HEK293 (cell line): ENCODE results near the gene HSDL2.

Experiments used
- CTCF ChIA-PET: fragments of 350-600 bp; formaldehyde crosslinking; extraction: SDS; loops from one replicate; lab custom pipeline; 2021; ENCODE audit warnings: antibody characterized with exemption; lab: Yijun Ruan, JAX
- POLR2A ChIA-PET: fragments of 300-600 bp; formaldehyde crosslinking; extraction: SDS; loops from one replicate; lab custom pipeline; 2020; ENCODE audit warnings: antibody characterized with exemption, inconsistent platforms; lab: Yijun Ruan, JAX
- H3K27ac ChIP-seq: fragments of 200-500 bp; sonication (Bioruptor generic); 2 replicates; pipeline ENCODE4 v1.5.1; 2014; ENCODE audit warnings: low read depth, low read length, control low read depth, inconsistent platforms; ENCODE audit errors: extremely low read depth
- H3K36me3 ChIP-seq, 2 experiments: fragments of 200-500 bp in 1 of 2; sonication (Bioruptor generic) in 1 of 2; 1 replicate in 1 of 2; 2 replicates in 1 of 2; pipeline ENCODE4 v1.5.1; 2014 to 2017; ENCODE audit warnings: inconsistent platforms in 2 of 2, low read length in 2 of 2; ENCODE audit not compliant: control insufficient read depth in 2 of 2, insufficient read depth in 1 of 2
- H3K4me1 ChIP-seq: fragments of 200-500 bp; sonication (Bioruptor generic); 2 replicates; pipeline ENCODE4 v1.5.1; 2014; ENCODE audit warnings: mild to moderate bottlenecking, low read length, inconsistent platforms; ENCODE audit not compliant: control insufficient read depth, insufficient read depth
- H3K4me3 ChIP-seq: 2 replicates; pipeline ENCODE4 v1.5.1; 2011; ENCODE audit warnings: low read depth, mild to moderate bottlenecking, control low read depth, low read length, moderate library complexity
- H3K9me3 ChIP-seq: fragments of 200-500 bp; sonication (Bioruptor generic); 2 replicates; pipeline ENCODE4 v1.5.1; 2014; ENCODE audit warnings: low read depth, low read length, inconsistent platforms; ENCODE audit not compliant: control insufficient read depth, insufficient read depth
- BCL6B ChIP-seq: fragments of 450-650 bp; formaldehyde crosslinking; IDR thresholded peaks from 2 replicates; pipeline ENCODE4 v1.5.1; 2017; ENCODE audit warnings: missing biosample characterization, missing genetic modification characterization
- EGR2 ChIP-seq: fragments of 450-650 bp; formaldehyde crosslinking; IDR thresholded peaks from 2 replicates; pipeline ENCODE4 v1.5.1; 2016; ENCODE audit warnings: low read depth, missing biosample characterization, missing genetic modification characterization
- KLF10 ChIP-seq: fragments of 450-650 bp; IDR thresholded peaks from 2 replicates; pipeline ENCODE4 v1.5.1; 2018; ENCODE audit warnings: missing biosample characterization, mild to moderate bottlenecking, missing genetic modification characterization
- PATZ1 ChIP-seq: fragments of 450-650 bp; formaldehyde crosslinking; IDR thresholded peaks from 2 replicates; pipeline ENCODE4 v1.5.1; 2016; ENCODE audit warnings: missing biosample characterization, missing genetic modification characterization
- PRDM1 ChIP-seq: fragments of 450-650 bp; formaldehyde crosslinking; IDR thresholded peaks from 2 replicates; pipeline ENCODE4; 2016; ENCODE audit warnings: missing biosample characterization, missing genetic modification characterization
- PRDM6 ChIP-seq: fragments of 450-650 bp; formaldehyde crosslinking; IDR thresholded peaks from 2 replicates; pipeline ENCODE4 v1.5.1; 2017; ENCODE audit warnings: missing biosample characterization, missing genetic modification characterization
- REPIN1 ChIP-seq: fragments of 450-650 bp; formaldehyde crosslinking; IDR thresholded peaks from 2 replicates; pipeline ENCODE4 v1.5.1; 2017; ENCODE audit warnings: missing biosample characterization, missing genetic modification characterization, low read depth
- SCRT1 ChIP-seq: fragments of 450-650 bp; formaldehyde crosslinking; IDR thresholded peaks from 2 replicates; pipeline ENCODE4 v1.5.1; 2016; ENCODE audit warnings: missing biosample characterization, missing genetic modification characterization, borderline replicate concordance
- SCRT2 ChIP-seq: fragments of 450-650 bp; formaldehyde crosslinking; IDR thresholded peaks from 2 replicates; pipeline ENCODE4 v1.5.1; 2016; ENCODE audit warnings: missing biosample characterization, missing genetic modification characterization
- SETDB1 ChIP-seq: IDR thresholded peaks from one replicate; pipeline ENCODE4 v1.6.1; 2017; ENCODE audit warnings: mild to moderate bottlenecking, low read length, moderate library complexity, mixed read lengths; ENCODE audit not compliant: insufficient read length
- ZNF112 ChIP-seq: fragments of 450-650 bp; formaldehyde crosslinking; IDR thresholded peaks from 2 replicates; pipeline ENCODE4 v1.5.0; 2017; ENCODE audit warnings: missing biosample characterization, missing genetic modification characterization
- ZNF132 ChIP-seq: fragments of 450-650 bp; formaldehyde crosslinking; IDR thresholded peaks from 2 replicates; pipeline ENCODE4 v1.5.1; 2017; ENCODE audit warnings: missing biosample characterization, missing genetic modification characterization, borderline replicate concordance
- ZNF23 ChIP-seq: fragments of 450-650 bp; formaldehyde crosslinking; IDR thresholded peaks from 2 replicates; pipeline ENCODE4 v1.5.1; 2016; ENCODE audit warnings: missing biosample characterization, missing genetic modification characterization, borderline replicate concordance
- ZNF394 ChIP-seq: fragments of 450-650 bp; formaldehyde crosslinking; IDR thresholded peaks from 2 replicates; pipeline ENCODE4 v1.5.1; 2016; ENCODE audit warnings: missing biosample characterization, missing genetic modification characterization, mild to moderate bottlenecking, moderate library complexity, borderline replicate concordance
- ZNF473 ChIP-seq: fragments of 450-650 bp; formaldehyde crosslinking; IDR thresholded peaks from 2 replicates; pipeline ENCODE4 v1.5.1; 2017; ENCODE audit warnings: missing biosample characterization, missing genetic modification characterization
- ZNF510 ChIP-seq: fragments of 450-650 bp; formaldehyde crosslinking; IDR thresholded peaks from 2 replicates; pipeline ENCODE4 v1.5.1; 2018; ENCODE audit warnings: mild to moderate bottlenecking, missing genetic modification characterization, missing biosample characterization; ENCODE audit not compliant: insufficient replicate concordance
- ZNF514 ChIP-seq: fragments of 450-650 bp; formaldehyde crosslinking; IDR thresholded peaks from 2 replicates; pipeline ENCODE4 v1.5.1; 2016; ENCODE audit warnings: missing biosample characterization, missing genetic modification characterization
- ZNF600 ChIP-seq: fragments of 450-650 bp; formaldehyde crosslinking; IDR thresholded peaks from 2 replicates; pipeline ENCODE4 v1.5.1; 2016; ENCODE audit warnings: missing biosample characterization, missing genetic modification characterization
- ZNF670 ChIP-seq: fragments of 450-650 bp; formaldehyde crosslinking; IDR thresholded peaks from 2 replicates; pipeline ENCODE4 v1.5.1; 2016; ENCODE audit warnings: missing biosample characterization, missing genetic modification characterization, low read depth
- ZNF768 ChIP-seq: fragments of 450-650 bp; formaldehyde crosslinking; IDR thresholded peaks from 2 replicates; pipeline ENCODE4 v1.5.1; 2018; ENCODE audit warnings: missing biosample characterization, mild to moderate bottlenecking, missing genetic modification characterization
- ZSCAN30 ChIP-seq: fragments of 450-650 bp; IDR thresholded peaks from 2 replicates; pipeline ENCODE4 v1.5.1; 2018; ENCODE audit warnings: missing biosample characterization, mild to moderate bottlenecking, missing genetic modification characterization, moderate library complexity
- TF ChIP-seq, protein P1 (sequence below): fragments of 450-650 bp; formaldehyde crosslinking; IDR thresholded peaks from 2 replicates; pipeline ENCODE4 v1.5.1; 2016; ENCODE audit warnings: missing biosample characterization, missing genetic modification characterization
- TF ChIP-seq, protein P2 (sequence below): fragments of 450-650 bp; formaldehyde crosslinking; IDR thresholded peaks from 2 replicates; pipeline ENCODE4 v1.5.1; 2017; ENCODE audit warnings: missing biosample characterization, missing genetic modification characterization

Gene HSDL2

DNA sequence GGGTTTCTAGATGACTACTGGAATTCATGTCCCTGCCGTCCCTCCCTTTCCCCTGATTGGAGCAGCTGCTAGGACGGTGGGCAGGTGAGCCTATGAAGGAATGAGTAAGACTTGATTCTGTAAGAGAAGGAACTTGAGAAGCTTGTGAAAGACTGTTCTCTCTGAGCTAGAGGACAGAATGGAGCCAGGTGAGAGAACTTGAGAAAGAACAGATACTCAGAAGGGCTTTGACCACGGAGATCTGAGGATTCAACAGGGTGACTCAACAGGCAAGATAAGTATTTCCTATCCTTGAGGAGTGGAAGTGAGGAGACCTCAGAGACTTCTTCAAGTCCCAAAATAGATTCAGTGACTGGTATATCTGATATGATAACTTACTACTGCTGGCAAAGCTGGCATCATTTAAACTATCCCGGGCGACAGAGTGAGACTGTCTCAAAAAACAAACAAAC is 41.9 kb downstream of the HSDL2 start:
- peaks cover 0 to 23% of the 10 kb centered on the region in 2 experiments; a peak in 2 of 3 replicates for H3K36me3 ChIP-seq
- H3K4me3 ChIP-seq = no peak overlapping the region
- TF ChIP-seq SCRT2 (tag by site-specific recombination) (0 out of 2 replicates have a peak, but pooled peaks have one; percentile 31), ZNF132 (tag by site-specific recombination) (no peak), ZNF768 (no peak), EGR2 (no peak), REPIN1 (no peak)
- no peaks in the 10 kb centered on the region for H3K4me1 ChIP-seq
- no peaks in the 10 kb centered on the region for H3K9me3 ChIP-seq
- POLR2A ChIA-PET = no interaction called here
- CTCF ChIA-PET = no interaction called here
- no peak overlapping the region for H3K27ac ChIP-seq

GRCh38 chr9:112422417-112423148 is 42.7 kb downstream of the HSDL2 start:
- Histone ChIP-seq H3K27ac (no peak overlapping the region), H3K9me3 (no peaks in the 10 kb centered on the region), H3K4me1 (no peaks in the 10 kb centered on the region), H3K36me3 (peaks cover 0 to 23% of the 10 kb centered on the region in 2 experiments; a peak in 2 of 3 replicates), H3K4me3 (no peak overlapping the region)
- TF ChIP-seq PRDM1 (tag by site-specific recombination) = no peak
- no peak for TF ChIP-seq ZNF473
- no peak for TF ChIP-seq SCRT1
- TF ChIP-seq ZNF670 = no peak
- no peak for TF ChIP-seq PRDM6 (tag by site-specific recombination)
- ChIA-PET POLR2A (no interaction called here), CTCF (no interaction called here)

DNA sequence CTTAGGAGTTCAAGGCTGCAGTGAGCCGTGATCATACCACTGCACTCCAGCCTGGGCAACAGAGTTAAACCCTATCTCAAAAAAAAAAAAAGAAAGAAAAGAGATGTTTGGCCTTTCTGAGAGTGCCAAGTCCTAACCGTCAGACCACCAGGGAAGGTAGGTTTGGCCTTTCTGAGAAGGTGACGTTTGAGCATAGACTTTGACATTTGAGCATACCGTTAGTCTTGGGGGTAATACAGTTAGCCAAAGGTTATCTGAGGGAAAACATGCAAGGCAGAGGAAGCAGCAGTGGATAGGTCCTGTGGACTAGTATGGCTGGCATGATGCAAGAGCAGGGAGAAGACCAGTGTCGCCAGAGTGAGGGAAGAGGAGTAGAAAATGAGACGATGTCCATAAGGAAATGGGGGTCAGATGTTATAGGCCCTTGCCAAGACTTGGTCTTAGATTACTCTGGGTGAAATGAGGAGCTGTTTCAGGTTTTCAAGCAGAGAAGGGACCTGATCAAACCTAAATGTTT is 50.2 kb downstream of the HSDL2 start:
- Histone ChIP-seq H3K9me3 (no peaks in the 10 kb centered on the region), H3K36me3 (peaks cover 0 to 11% of the 10 kb centered on the region in 2 experiments; a peak in 2 of 3 replicates), H3K4me1 (no peaks in the 10 kb centered on the region), H3K27ac (no peak overlapping the region), H3K4me3 (no peak overlapping the region)
- ChIA-PET CTCF (no interaction called here), POLR2A (no interaction called here)
- TF ChIP-seq ZNF112 (no peak), SETDB1 (no peak), ZSCAN30 (tag by site-specific recombination) (no peak), ZNF394 (tag by site-specific recombination) (no peak), ZNF514 (tag by site-specific recombination) (no peak), KLF10 (tag by site-specific recombination) (no peak), ZNF23 (tag by site-specific recombination) (no peak), ZNF600 (tag by site-specific recombination) (no peak), ZNF510 (tag by site-specific recombination) (no peak), BCL6B (tag by site-specific recombination) (no peak), PATZ1 (no peak)
- TF ChIP-seq, protein P1, sequence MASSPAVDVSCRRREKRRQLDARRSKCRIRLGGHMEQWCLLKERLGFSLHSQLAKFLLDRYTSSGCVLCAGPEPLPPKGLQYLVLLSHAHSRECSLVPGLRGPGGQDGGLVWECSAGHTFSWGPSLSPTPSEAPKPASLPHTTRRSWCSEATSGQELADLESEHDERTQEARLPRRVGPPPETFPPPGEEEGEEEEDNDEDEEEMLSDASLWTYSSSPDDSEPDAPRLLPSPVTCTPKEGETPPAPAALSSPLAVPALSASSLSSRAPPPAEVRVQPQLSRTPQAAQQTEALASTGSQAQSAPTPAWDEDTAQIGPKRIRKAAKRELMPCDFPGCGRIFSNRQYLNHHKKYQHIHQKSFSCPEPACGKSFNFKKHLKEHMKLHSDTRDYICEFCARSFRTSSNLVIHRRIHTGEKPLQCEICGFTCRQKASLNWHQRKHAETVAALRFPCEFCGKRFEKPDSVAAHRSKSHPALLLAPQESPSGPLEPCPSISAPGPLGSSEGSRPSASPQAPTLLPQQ (tag by site-specific recombination) = no peak
- TF ChIP-seq, protein P2, sequence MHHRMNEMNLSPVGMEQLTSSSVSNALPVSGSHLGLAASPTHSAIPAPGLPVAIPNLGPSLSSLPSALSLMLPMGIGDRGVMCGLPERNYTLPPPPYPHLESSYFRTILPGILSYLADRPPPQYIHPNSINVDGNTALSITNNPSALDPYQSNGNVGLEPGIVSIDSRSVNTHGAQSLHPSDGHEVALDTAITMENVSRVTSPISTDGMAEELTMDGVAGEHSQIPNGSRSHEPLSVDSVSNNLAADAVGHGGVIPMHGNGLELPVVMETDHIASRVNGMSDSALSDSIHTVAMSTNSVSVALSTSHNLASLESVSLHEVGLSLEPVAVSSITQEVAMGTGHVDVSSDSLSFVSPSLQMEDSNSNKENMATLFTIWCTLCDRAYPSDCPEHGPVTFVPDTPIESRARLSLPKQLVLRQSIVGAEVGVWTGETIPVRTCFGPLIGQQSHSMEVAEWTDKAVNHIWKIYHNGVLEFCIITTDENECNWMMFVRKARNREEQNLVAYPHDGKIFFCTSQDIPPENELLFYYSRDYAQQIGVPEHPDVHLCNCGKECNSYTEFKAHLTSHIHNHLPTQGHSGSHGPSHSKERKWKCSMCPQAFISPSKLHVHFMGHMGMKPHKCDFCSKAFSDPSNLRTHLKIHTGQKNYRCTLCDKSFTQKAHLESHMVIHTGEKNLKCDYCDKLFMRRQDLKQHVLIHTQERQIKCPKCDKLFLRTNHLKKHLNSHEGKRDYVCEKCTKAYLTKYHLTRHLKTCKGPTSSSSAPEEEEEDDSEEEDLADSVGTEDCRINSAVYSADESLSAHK = no peak
